Fibroblast of lung (primary cell): Measurements from ENCODE around the gene ABHD15.

Experiments used
- EZH2 ChIP-seq: IDR thresholded peaks from 2 replicates; pipeline ENCODE4 v1.5.1; 2012; ENCODE audit warnings: low read length, control low read depth, mild to moderate bottlenecking; ENCODE audit errors: missing control alignments
- TF ChIP-seq, protein P1 (sequence below), 2 donors: IDR thresholded peaks in 1 of 2; conservative IDR thresholded peaks in 1 of 2; 1 replicate in 1 of 2; 2 replicates in 1 of 2; pipeline ENCODE4 v1.5.1; 2011 to 2012; ENCODE audit warnings: low read length in 2 of 2, control low read depth in 1 of 2, inconsistent platforms in 1 of 2, low read depth in 1 of 2, mild to moderate bottlenecking in 1 of 2

DNA sequence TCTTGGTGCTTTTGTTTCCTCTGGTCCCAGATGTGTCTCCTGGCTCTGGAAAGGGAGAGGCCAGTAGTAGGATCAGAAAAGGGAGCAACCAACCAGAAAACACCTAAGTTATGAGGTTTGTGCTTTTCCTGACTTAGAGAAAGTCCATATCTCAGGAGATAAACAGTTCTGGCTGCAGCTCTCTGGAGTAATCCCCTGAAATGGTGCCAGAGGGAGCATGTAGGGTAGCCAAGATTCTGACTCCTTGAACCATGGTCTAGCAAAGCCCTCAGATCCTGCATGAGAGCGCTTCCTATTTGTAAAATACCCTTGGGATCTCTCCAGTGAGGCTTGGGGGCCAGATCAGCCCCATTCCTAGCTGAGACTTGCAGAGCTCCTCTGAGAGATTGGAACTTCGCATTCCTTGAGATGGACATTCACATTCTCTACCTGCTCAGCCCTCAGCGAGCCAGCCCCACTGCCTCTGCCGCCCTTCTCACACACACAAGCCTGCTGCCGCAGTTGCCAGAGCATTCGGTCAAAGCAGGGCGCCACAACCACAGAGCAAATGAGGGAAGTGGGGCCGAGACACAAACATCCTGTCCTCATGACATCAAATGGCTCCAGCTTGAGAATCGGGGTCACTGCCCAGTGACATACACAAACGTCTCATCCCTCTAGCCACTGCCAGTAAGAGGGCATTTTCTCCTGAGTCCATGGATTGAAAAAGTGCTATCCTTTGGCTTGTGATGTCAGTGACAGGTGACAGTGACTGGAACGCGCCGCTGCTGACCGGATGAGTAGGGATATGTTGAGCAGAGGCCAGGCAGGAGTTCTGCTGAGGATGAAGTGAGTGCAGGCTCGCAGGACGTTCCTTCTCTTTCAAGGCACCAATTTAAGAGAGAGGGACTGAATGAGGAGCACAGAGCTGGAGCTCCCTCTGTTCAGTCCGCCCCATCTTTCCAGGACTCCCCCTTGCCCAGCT, 5.0 kb downstream of the ABHD15 start:
- no peak for TF ChIP-seq EZH2
- TF ChIP-seq, protein P1, sequence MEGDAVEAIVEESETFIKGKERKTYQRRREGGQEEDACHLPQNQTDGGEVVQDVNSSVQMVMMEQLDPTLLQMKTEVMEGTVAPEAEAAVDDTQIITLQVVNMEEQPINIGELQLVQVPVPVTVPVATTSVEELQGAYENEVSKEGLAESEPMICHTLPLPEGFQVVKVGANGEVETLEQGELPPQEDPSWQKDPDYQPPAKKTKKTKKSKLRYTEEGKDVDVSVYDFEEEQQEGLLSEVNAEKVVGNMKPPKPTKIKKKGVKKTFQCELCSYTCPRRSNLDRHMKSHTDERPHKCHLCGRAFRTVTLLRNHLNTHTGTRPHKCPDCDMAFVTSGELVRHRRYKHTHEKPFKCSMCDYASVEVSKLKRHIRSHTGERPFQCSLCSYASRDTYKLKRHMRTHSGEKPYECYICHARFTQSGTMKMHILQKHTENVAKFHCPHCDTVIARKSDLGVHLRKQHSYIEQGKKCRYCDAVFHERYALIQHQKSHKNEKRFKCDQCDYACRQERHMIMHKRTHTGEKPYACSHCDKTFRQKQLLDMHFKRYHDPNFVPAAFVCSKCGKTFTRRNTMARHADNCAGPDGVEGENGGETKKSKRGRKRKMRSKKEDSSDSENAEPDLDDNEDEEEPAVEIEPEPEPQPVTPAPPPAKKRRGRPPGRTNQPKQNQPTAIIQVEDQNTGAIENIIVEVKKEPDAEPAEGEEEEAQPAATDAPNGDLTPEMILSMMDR (conservative IDR thresholded peaks at IDR 0.05 in 1 of 2, IDR thresholded peaks at IDR 0.05 in 1 of 2; ENCODE audit: low read depth in 1 of 2, low read length in 2 of 2): no peak
